Kidney epithelial cell (primary cell): Measurements from ENCODE around the gene CCL13. TPM values are rescaled to one million over a fixed set of nuclear protein-coding genes. Genes with fewer than 3 reads are reported as not detected.

ENCODE experiments used
- DNase-seq: peaks from one replicate; pipeline ENCODE4 v3.0.0-alpha.2; 2010; ENCODE audit warnings: low read depth
- H3K27me3 ChIP-seq: 2 replicates; pipeline ENCODE4 v1.6.0; 2011; ENCODE audit warnings: low read length; ENCODE audit not compliant: control insufficient read depth, insufficient read depth
- H3K36me3 ChIP-seq: 2 replicates; pipeline ENCODE4 v1.5.1; 2011; ENCODE audit warnings: low read length; ENCODE audit not compliant: control insufficient read depth, insufficient read depth
- H3K4me3 ChIP-seq: 2 replicates; pipeline ENCODE4 v1.5.1; 2011; ENCODE audit warnings: low read depth, mild to moderate bottlenecking, control low read depth, low read length
- total RNA-seq: library from RNA; depleted of rRNA; stranded (reverse); fragments of >200 nt; gene quantifications from 2 replicates; pipeline ENCODE4 v1.2.3, GENCODE V29; 2015
- TF ChIP-seq, protein P1 (sequence below): IDR thresholded peaks from 2 replicates; pipeline ENCODE4 v1.5.1; 2011; ENCODE audit warnings: mild to moderate bottlenecking, moderate library complexity, low read length, control low read depth, inconsistent platforms; ENCODE audit not compliant: insufficient read depth, poor library complexity, severe bottlenecking

The CCL13 gene
- total RNA-seq: not detected in 2 replicates

GRCh38 chr17:34356194-34356593 lies at the start of gene CCL13:
CCL13 (plus strand) TSS chr17:34356480; CDS start chr17:34356527, 47 bp downstream.
- Histone ChIP-seq H3K4me3 (no peak within 1 kb of the TSS), H3K36me3 (no peaks in the 10 kb centered on the region), H3K27me3 (no peaks in the 10 kb centered on the region)
- TF ChIP-seq, protein P1, sequence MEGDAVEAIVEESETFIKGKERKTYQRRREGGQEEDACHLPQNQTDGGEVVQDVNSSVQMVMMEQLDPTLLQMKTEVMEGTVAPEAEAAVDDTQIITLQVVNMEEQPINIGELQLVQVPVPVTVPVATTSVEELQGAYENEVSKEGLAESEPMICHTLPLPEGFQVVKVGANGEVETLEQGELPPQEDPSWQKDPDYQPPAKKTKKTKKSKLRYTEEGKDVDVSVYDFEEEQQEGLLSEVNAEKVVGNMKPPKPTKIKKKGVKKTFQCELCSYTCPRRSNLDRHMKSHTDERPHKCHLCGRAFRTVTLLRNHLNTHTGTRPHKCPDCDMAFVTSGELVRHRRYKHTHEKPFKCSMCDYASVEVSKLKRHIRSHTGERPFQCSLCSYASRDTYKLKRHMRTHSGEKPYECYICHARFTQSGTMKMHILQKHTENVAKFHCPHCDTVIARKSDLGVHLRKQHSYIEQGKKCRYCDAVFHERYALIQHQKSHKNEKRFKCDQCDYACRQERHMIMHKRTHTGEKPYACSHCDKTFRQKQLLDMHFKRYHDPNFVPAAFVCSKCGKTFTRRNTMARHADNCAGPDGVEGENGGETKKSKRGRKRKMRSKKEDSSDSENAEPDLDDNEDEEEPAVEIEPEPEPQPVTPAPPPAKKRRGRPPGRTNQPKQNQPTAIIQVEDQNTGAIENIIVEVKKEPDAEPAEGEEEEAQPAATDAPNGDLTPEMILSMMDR: no peak
- DNase-seq: no peak

GRCh38 chr17:34307110-34307509 lies 49.2 kb upstream of the CCL13 start:
- DNase-seq: no peak

DNA sequence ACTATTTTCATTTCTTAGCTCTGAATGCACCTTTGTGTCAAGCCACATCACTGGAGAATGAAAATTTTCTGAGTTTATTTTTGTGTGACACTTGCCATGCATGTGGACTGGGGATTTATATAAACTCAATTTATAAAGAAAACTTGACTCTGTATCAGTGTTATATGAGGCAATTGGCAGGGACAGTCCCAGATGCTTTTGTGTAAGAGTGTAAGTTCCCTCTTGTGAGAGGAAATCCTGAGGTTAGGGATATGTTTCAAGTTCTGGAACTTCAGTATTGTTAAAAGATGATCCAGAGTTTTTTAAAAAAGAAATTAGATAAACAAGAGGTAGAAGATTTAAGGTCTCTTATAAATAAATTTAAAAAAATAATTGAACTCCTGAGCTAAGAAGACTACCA lies 47.9 kb upstream of the CCL13 start:
- TF ChIP-seq, protein P1: no peak
- no peaks in the 10 kb centered on the region for H3K27me3 ChIP-seq
- no peak for DNase-seq
- H3K36me3 ChIP-seq: no peaks in the 10 kb centered on the region
- H3K4me3 ChIP-seq: no peak overlapping the region

More at GRCh38 chr17:34307110-34307509, 49.2 kb upstream of the CCL13 start:
- TF ChIP-seq, protein P1: no peak
- Histone ChIP-seq H3K27me3 (no peaks in the 10 kb centered on the region), H3K4me3 (no peak overlapping the region), H3K36me3 (no peaks in the 10 kb centered on the region)

DNA sequence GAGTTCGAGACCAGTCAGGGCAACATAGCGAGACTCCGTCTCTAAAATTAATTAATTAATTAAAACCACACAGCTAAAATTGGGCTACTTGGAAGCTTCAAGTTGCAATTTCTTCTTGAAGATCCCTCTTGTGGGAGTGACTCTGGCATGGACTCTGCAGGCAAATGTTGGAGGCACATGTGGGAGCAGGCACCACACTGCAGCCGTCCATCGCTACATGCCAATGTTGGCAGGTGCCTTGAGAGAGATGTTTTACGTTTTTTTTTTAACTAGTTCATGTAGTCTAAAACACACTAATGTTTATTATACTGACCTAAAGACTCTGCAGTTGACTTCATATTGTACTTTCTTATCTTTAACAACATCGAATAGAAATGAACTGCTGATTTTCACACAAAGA lies 45.0 kb upstream of the CCL13 start:
- Histone ChIP-seq H3K27me3 (no peaks in the 10 kb centered on the region), H3K4me3 (no peak overlapping the region), H3K36me3 (no peaks in the 10 kb centered on the region)
- TF ChIP-seq, protein P1: no peak
- DNase-seq: no peak

DNA sequence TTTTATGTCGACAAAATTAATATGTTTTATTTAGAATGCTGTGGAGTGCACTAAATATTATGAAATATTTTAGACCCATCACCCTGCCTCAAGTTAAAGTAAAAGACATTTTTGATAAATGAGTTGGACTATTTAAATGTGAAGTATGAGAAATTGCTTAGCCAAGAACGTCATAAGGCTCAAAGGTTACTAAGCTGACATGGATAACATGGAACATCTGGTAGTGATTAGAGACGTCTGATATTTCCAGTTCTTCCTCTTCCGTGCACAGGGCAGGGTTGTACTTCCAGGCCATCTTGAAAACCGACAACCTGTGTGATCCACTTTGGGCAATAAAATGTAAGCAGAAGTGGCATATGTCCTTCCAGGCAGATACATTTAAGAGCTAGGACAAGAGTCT lies 44.2 kb upstream of the CCL13 start:
- TF ChIP-seq, protein P1: no peak
- no peak overlapping the region for H3K4me3 ChIP-seq
- no peaks in the 10 kb centered on the region for H3K36me3 ChIP-seq
- H3K27me3 ChIP-seq: no peaks in the 10 kb centered on the region
- no peak for DNase-seq

DNA sequence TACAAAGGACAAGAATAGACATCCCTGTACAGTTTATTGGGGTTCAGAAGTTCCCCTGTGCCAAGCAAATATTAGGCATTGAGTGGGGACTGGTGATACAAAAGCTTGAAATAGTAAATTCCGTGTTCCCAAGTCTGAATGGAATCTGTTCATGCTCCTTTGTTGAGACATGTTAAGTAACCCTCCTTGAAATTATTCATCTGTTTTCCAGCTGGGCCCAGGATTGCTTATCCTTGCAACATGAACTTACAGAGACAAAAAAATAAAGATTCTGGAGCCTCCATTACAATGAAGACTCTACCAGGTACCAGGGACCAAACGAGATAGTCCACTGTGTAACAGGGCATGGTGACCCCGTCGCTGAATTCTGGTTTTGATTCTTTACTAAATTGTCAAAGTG lies 43.1 kb upstream of the CCL13 start:
- Histone ChIP-seq H3K27me3 (no peaks in the 10 kb centered on the region), H3K36me3 (no peaks in the 10 kb centered on the region), H3K4me3 (no peak overlapping the region)
- TF ChIP-seq, protein P1: no peak
- no peak for DNase-seq
